ENCODE data around the gene IPO11. TPM values are rescaled to one million over a fixed set of nuclear protein-coding genes. Genes with fewer than 3 reads are reported as not detected.

The IPO11 gene
- total RNA-seq, 1 experiment from 2014 or later = 38.4 TPM

DNA sequence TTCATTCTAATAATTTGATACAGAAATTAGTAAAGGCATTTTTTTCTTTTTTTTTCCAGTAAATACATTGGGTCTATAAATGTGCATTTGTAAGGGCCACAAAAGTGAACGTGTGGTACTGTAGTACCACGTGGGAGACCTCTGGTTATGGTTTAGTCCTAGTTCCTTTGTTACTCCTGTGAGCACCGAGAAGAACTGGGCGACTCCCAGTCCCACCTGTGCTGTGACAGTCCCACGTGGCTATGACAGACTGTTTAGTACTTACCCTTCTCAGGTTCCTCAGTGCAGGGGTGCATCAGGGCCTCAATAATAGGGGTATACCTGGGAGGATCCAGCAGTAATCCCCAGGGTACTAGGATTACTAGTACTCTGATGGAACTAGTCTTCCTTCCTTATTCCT, 215.3 kb downstream of the IPO11 start:
- Histone ChIP-seq H3K4me3 (no peak overlapping the region), H3K27ac (no peak overlapping the region), H3K4me1 (no peaks in the 10 kb centered on the region), H3K9me3 (replicated peaks) (no peaks in the 10 kb centered on the region), H3K36me3 (peaks cover 17% of the 10 kb centered on the region), H3K27me3 (no peaks in the 10 kb centered on the region)
- DNase-seq = no peak

DNA sequence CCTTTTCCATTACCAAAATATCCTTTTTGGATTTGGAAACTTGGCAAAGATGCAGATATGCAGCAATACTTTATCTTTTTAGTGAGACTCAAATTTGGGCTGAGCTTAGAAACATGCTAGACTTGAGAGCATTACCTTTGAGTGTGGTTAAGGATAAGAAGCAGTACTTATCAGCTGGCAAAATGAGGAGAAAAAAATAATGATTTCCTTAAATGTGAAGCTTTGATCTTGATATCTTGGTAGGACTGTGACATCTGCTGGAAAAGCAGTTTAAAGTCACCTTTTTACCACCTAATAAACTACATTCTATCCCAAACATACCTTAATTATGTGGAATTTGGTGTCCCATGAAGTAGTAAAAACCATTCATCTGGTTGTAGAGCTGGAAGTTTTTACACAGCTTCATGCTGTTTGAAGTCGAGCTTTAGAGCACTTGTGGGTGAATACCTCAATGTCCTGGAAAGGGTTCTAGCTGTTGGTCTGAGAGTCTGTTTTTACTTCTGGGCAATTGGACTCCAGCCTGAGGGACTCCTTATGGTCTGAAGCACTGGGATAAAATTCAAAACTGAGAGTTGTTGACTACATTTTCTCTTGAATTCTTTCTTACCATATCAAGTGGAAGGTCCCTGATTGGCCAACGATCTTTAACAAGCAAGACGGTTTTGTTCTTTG, 219.5 kb downstream of the IPO11 start:
- Histone ChIP-seq H3K9me3 (replicated peaks) (no peaks in the 10 kb centered on the region), H3K4me3 (no peak overlapping the region), H3K4me1 (no peaks in the 10 kb centered on the region), H3K36me3 (peaks cover 15% of the 10 kb centered on the region), H3K27ac (no peak overlapping the region), H3K27me3 (no peaks in the 10 kb centered on the region)
- no peak for DNase-seq

DNA sequence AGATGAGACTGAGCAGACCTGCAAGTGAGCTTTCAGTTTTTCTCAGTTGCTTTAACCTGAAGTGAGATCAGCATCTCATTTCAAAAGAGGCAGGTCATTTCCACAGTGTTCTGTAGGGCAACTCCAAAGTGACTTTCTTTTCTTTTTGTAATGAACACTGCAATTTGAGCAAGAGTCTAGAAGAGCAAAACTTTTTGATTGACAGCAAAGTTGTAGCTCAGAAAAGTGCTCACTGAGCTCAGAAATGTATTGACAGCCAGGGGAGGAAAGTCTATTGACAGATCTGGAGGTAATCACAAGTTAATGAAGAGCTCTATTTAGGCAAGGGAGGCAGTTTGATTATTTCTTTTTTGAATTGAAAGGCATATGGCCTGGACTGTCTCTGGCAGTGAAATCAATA, 220.7 kb downstream of the IPO11 start:
- no peak overlapping the region for H3K27ac ChIP-seq
- no peak overlapping the region for H3K4me3 ChIP-seq
- H3K9me3 ChIP-seq (replicated peaks) = no peaks in the 10 kb centered on the region
- H3K4me1 ChIP-seq = no peaks in the 10 kb centered on the region
- DNase-seq = no peak
- no peaks in the 10 kb centered on the region for H3K27me3 ChIP-seq
- H3K36me3 ChIP-seq = peaks cover 15% of the 10 kb centered on the region

DNA sequence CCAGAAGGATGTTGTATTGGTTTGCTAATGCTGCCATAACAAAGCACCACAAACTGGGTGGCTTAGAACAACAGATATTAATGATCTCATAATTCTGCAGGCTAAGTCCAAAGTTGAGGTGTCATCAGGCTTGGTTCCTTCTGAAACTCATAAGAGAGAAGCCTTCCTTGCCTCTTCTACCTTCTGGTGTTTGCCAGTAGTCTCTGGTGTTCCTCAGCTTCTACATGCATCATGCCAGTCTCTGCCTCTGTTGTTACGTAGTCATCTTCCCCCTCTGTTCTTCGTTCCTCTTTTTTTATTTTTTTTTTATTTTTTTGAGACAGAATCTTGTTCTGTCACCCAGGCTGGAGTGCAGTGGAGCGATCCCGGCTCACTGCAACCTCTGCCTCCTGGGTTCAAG, 227.9 kb downstream of the IPO11 start:
- DNase-seq = no peak
- Histone ChIP-seq H3K36me3 (no peaks in the 10 kb centered on the region; the same call in 1 of the 2 replicates), H3K27ac (no peak overlapping the region), H3K4me3 (no peak overlapping the region), H3K4me1 (no peaks in the 10 kb centered on the region), H3K27me3 (no peaks in the 10 kb centered on the region), H3K9me3 (replicated peaks) (no peaks in the 10 kb centered on the region)

DNA sequence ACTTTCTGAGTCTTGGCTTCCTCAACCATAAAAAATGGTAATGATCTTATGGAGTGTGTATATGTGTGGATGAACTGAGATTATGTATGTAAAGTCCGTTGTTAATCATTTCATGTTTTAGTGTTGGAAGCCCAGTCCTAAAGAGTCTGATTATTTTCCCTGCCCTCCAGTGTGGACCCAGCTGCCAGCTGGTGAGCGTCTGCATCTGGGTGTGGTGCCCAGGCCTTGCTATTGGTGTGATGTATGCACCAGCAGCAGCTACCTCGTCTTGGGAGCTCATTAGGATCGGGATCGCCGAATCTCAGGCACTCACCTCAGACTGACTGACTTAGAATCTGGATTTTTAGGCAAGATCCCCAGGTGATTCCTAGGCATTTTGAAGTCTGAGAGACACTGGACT, 229.9 kb downstream of the IPO11 start:
- DNase-seq = no peak
- no peaks in the 10 kb centered on the region for H3K9me3 ChIP-seq (replicated peaks)
- H3K4me1 ChIP-seq = no peaks in the 10 kb centered on the region
- H3K4me3 ChIP-seq = no peak overlapping the region
- no peak overlapping the region for H3K27ac ChIP-seq
- H3K27me3 ChIP-seq = no peaks in the 10 kb centered on the region
- H3K36me3 ChIP-seq = no peaks in the 10 kb centered on the region

DNA sequence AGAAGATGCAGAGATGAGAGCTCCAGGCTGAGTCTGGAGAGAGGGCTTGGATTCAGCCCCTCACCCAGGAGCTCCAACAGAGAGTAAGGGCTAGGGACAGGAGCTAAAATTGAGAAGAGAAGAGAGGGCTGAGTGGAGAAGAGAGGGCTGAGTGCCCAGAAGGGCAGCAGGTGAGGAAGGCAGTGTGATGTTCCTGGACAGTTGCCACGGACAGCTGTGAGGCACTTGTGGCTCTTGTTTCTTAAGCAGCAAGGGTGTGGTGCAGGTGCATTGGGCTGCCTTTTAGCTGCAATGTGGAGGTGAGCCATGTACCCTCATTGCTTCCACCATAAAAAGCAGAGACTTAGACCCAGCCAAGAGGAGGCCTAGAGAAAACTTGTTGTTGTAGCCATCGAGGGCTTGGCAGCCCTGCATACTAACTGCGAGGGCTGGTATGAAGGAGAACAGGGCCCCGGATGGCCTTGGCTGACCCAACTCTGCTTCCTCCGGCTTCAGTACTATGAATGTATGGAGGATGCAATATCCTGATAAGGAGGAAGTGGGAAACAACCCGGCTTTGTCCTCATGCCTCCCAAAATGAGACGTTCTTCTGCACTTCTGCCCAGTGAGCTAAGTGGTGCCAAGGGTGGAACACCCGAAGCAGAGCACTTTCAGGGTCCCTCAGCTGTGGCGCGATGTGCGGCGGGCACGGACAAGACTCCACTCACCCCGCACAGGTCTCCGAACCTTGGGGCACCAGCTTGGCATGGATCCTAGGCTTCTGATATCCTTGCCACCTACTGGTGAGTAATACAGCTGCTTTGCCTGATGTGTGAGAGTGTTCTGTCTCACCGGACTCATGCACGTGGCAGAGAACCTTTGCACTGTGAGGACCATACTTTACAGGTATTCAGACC, 231.2 kb downstream of the IPO11 start:
- Histone ChIP-seq H3K36me3 (no peaks in the 10 kb centered on the region), H3K4me1 (no peaks in the 10 kb centered on the region), H3K4me3 (no peak overlapping the region), H3K9me3 (replicated peaks) (no peaks in the 10 kb centered on the region), H3K27ac (no peak overlapping the region), H3K27me3 (no peaks in the 10 kb centered on the region)
- DNase-seq = peak in 1 of 2 experiments; percentile 10

DNA sequence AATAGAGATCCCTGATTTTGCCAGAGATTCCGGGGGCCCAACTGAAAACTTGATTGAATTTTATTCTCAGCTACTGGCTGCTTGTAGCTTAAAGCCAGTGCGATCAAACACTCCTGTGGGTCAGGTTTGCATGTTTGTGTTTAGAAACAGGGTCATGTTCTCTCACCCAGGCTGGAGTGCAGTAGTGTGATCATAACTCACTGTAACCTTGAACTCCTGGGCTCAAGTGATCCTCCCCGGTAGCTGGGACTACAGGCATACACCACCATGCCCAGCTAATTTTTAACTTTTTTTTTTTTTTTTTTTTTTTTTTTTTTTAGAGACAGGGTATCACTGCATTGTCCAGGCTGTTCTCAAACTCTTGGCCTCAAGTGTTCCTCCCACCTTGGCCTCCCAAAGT, 232.7 kb downstream of the IPO11 start:
- H3K27ac ChIP-seq = no peak overlapping the region
- no peak for DNase-seq
- no peaks in the 10 kb centered on the region for H3K4me1 ChIP-seq
- H3K4me3 ChIP-seq = no peak overlapping the region
- H3K27me3 ChIP-seq = no peaks in the 10 kb centered on the region
- H3K9me3 ChIP-seq (replicated peaks) = no peaks in the 10 kb centered on the region
- H3K36me3 ChIP-seq = no peaks in the 10 kb centered on the region

DNA sequence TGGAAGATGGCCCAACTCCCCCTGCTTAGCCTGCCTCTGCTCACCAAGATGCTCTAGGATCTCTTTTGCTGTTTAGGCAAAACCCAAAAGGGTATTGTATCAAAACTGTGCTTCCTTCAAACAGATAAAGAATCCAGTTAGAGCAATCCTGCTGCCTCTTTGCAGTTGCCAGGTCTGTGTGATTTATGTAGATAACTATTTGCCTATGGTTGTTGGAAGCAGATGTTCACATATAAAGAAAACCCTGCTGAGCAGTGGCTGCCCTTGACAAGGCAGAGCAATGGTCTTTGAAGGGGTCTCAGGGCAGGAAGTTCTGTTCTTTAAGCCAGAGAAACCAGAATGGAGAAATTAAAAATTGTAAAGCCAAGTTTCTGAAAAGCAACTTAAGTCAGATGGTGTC, 234.7 kb downstream of the IPO11 start:
- DNase-seq = no peak
- Histone ChIP-seq H3K36me3 (no peaks in the 10 kb centered on the region), H3K4me1 (no peaks in the 10 kb centered on the region), H3K27ac (no peak overlapping the region), H3K27me3 (no peaks in the 10 kb centered on the region), H3K9me3 (replicated peaks) (no peaks in the 10 kb centered on the region), H3K4me3 (no peak overlapping the region)

DNA sequence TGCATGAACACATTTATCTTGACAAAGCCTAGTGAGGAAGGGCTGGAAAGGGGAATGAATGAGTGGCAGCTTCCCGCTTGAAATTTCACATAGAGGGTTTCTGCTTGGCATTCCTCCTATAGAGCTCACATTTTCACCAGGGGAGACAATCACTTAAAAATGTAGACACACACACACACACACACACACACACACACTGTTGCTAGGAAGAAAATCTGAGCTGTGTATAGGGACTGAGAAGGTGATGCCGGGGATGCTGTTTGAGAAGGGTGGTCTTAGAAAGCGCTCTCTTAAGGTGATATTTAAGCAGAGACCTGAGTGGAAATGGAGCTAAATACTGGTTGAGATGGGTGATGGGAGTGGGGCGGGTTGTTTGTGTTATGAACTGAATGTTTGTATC, 236.5 kb downstream of the IPO11 start:
- no peak for DNase-seq
- H3K27me3 ChIP-seq = no peaks in the 10 kb centered on the region
- no peak overlapping the region for H3K4me3 ChIP-seq
- no peaks in the 10 kb centered on the region for H3K4me1 ChIP-seq
- no peak overlapping the region for H3K27ac ChIP-seq
- H3K9me3 ChIP-seq (replicated peaks) = no peaks in the 10 kb centered on the region
- H3K36me3 ChIP-seq = no peaks in the 10 kb centered on the region

DNA sequence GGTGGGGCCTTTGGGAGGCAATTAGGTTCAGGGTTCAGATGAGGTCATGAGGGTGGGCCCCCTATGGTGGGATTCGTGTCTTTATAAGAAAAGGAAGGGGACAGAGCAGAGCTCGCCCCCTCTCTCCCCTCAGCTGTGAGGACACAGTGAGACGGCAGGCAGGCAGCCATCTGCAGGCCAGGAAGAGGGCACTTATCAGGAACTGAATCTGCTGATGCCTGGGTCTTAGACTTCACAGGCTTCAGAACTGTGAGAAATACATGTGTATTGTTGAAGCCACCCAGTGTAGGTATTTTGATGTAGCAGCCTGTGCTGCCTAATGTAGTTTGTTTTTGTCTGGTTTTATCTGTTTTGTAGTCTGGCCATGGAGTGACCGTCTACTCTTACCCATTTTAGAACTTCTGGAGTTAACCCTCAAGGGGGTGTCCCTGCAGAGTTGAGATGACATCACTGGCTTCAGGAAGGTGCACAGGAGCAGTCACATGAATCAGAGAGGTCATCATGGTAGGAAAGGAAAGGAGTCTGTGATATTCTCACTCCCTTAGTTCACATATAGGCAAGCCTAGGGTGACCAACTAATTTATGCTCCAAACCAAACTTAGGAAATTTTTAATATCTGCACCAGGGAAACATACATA, 237.0 kb downstream of the IPO11 start:
- H3K9me3 ChIP-seq (replicated peaks) = no peaks in the 10 kb centered on the region
- H3K27me3 ChIP-seq = no peaks in the 10 kb centered on the region
- H3K27ac ChIP-seq = no peak overlapping the region
- DNase-seq = no peak
- H3K4me1 ChIP-seq = no peaks in the 10 kb centered on the region
- no peaks in the 10 kb centered on the region for H3K36me3 ChIP-seq
- no peak overlapping the region for H3K4me3 ChIP-seq

DNA sequence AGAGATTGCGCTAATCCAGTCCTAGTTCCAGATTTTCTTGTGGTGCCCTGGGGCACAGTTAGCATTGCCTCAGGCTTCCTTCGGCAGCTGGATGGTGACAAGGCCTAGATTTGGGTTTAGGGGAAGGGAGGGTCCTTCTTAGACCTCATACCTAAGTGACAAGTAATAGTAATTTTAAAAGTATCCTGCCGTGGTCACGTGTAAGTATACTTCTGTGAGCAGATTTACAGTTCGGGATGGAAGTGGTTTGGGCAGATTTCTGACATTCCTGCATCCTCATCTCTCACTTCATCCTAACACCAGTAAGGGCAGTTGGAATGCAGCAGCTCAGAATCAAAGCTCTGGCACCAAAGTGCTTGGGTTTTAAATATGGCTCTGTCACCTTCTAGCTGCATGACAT, 237.6 kb downstream of the IPO11 start:
- Histone ChIP-seq H3K36me3 (no peaks in the 10 kb centered on the region), H3K4me1 (no peaks in the 10 kb centered on the region), H3K27me3 (no peaks in the 10 kb centered on the region), H3K4me3 (no peak overlapping the region), H3K27ac (no peak overlapping the region), H3K9me3 (replicated peaks) (no peaks in the 10 kb centered on the region)
- DNase-seq = no peak

DNA sequence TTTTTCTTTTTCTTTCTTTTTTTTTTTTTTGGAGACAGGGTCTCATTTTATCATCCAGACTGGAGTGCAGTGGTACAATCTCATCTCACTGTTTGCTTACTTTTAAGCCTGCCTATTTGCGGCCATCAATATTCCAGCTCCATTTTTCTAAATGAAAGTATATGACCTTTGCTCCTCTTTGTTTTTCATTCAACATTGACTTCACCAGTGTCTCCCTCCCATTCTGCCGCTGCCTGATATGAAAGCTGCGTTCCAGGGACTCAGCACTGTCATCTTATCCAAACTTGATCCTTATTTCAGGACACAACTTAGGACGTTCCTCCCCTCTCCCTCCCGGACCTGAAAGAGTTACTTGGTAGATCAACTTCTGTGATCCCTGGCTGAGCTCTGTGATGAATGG, 239.7 kb downstream of the IPO11 start:
- Histone ChIP-seq H3K4me1 (no peaks in the 10 kb centered on the region), H3K27ac (no peak overlapping the region), H3K9me3 (replicated peaks) (no peaks in the 10 kb centered on the region), H3K27me3 (no peaks in the 10 kb centered on the region), H3K4me3 (no peak overlapping the region), H3K36me3 (no peaks in the 10 kb centered on the region)
- no peak for DNase-seq

DNA sequence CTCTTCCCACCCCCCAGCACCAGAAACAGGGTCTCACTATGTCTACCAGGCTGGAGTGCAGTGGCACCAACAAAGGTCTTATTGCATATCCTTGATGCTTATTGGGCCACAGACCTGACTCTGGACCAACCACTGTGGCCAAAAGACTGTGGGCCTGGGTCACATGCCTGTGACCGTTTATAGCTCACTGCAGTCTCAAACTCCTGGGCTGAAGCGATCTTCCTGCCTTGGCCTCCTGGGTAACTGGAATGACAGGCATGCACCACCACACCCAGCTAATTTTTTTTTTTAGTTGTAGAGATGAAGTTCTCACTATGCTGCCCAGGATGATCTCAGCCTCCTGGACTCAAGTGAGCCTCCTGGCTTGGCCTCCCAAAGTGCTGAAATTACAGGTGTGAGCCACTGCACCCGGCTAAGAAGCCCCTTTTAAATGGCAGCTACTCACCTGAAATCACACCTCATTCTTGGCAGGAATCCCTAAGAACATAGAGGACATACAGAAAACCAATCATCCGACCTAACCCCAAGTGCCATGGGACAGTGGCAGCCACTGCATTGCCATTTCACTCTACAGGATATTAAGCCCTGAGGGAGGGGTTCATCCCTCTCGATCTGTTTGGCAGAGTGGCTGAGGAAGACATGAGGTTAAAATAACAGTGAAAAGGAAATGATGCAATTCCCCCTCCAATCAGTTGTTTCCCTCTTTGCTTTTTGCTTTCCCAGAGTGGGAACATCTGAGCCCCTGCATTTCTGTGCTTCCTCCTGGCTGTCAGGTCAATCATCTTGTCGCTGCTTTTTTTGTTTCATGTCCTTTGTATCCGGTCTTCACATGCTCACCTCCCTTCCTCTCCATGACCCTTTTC, 240.7 kb downstream of the IPO11 start:
- Histone ChIP-seq H3K27me3 (no peaks in the 10 kb centered on the region), H3K4me1 (no peaks in the 10 kb centered on the region), H3K27ac (no peak overlapping the region), H3K9me3 (replicated peaks) (no peaks in the 10 kb centered on the region), H3K4me3 (no peak overlapping the region), H3K36me3 (no peaks in the 10 kb centered on the region)
- DNase-seq = no peak

DNA sequence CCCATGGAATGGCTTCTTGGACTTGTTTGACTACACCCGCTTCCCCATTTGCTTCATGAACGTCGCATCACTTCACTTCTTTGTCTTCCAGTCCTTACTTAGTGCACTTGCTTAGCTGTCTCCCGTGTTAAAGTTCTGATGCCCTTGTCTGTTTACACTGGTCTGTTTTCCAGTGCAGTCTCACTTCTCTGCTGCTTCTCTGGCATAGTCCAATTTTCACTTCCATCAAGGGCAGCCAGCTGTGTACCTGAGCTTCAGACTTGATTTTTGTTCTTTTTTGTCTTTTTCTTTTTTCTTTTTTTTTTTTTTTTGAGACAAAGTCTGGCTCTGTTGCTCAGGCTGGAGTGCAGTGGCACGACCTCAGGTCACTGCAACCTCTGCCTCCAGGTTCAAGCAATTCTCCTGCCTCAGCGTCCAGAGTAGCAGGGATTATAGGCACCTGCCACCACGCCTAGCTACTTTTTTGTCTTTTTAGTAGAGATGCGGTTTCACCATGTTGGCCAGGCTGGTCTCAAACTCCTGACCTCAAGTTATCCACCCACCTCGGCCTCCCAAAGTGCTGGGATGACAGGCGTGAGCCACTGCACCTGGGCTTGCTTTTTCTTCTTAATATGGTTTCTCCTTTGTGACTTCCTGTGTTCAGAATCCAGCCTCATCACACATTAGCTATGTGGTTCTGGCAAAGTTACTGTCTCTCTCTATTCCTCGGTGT, 241.5 kb downstream of the IPO11 start:
- Histone ChIP-seq H3K27me3 (no peaks in the 10 kb centered on the region), H3K4me3 (no peak overlapping the region), H3K9me3 (replicated peaks) (no peaks in the 10 kb centered on the region), H3K36me3 (no peaks in the 10 kb centered on the region), H3K27ac (no peak overlapping the region), H3K4me1 (no peaks in the 10 kb centered on the region)
- no peak for DNase-seq
